ENCODE results near the gene CORO2B. TPM values are rescaled to one million over a fixed set of nuclear protein-coding genes. Genes with fewer than 3 reads are reported as not detected.

CORO2B gene
- total RNA-seq, 1 donor from 2014 or later = 3.6 TPM

GRCh38 chr15:68617777-68618176 is 39.0 kb downstream of the CORO2B start:
- Histone ChIP-seq H3K27ac (no peak overlapping the region), H3K4me3 (no peak overlapping the region), H3K4me1 (peaks cover 37% of the 10 kb centered on the region), H3K9me3 (no peaks in the 10 kb centered on the region), H3K27me3 (no peaks in the 10 kb centered on the region), H3K36me3 (no peaks in the 10 kb centered on the region)
- ATAC-seq = no peak
- TF ChIP-seq, protein P1, sequence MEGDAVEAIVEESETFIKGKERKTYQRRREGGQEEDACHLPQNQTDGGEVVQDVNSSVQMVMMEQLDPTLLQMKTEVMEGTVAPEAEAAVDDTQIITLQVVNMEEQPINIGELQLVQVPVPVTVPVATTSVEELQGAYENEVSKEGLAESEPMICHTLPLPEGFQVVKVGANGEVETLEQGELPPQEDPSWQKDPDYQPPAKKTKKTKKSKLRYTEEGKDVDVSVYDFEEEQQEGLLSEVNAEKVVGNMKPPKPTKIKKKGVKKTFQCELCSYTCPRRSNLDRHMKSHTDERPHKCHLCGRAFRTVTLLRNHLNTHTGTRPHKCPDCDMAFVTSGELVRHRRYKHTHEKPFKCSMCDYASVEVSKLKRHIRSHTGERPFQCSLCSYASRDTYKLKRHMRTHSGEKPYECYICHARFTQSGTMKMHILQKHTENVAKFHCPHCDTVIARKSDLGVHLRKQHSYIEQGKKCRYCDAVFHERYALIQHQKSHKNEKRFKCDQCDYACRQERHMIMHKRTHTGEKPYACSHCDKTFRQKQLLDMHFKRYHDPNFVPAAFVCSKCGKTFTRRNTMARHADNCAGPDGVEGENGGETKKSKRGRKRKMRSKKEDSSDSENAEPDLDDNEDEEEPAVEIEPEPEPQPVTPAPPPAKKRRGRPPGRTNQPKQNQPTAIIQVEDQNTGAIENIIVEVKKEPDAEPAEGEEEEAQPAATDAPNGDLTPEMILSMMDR (IDR thresholded peaks at IDR 0.05) = no peak
- no peak for DNase-seq
- intact Hi-C loops (cut with DNase I) = no loop called here

- DNase-seq = no peak
- Histone ChIP-seq H3K27ac (no peak overlapping the region), H3K9me3 (no peaks in the 10 kb centered on the region), H3K36me3 (no peaks in the 10 kb centered on the region), H3K4me3 (no peak overlapping the region), H3K4me1 (peaks cover 37% of the 10 kb centered on the region), H3K27me3 (no peaks in the 10 kb centered on the region)
- ATAC-seq = no peak
- intact Hi-C loops (cut with DNase I) = no loop called here
- TF ChIP-seq, protein P1 (IDR thresholded peaks at IDR 0.05) = no peak
Observed at GRCh38 chr15:68618394-68618793, 39.6 kb downstream of the CORO2B start.

- ATAC-seq (no peak), DNase-seq (no peak)
- H3K27me3 ChIP-seq = no peaks in the 10 kb centered on the region
- H3K4me1 ChIP-seq = peaks cover 37% of the 10 kb centered on the region
- no peaks in the 10 kb centered on the region for H3K9me3 ChIP-seq
- TF ChIP-seq, protein P1 (IDR thresholded peaks at IDR 0.05) = no peak
- H3K36me3 ChIP-seq = no peaks in the 10 kb centered on the region
- intact Hi-C loops (cut with DNase I) = no loop called here
- no peak overlapping the region for H3K27ac ChIP-seq
- no peak overlapping the region for H3K4me3 ChIP-seq
Observed at GRCh38 chr15:68618908-68619698, 40.3 kb downstream of the CORO2B start.

DNA sequence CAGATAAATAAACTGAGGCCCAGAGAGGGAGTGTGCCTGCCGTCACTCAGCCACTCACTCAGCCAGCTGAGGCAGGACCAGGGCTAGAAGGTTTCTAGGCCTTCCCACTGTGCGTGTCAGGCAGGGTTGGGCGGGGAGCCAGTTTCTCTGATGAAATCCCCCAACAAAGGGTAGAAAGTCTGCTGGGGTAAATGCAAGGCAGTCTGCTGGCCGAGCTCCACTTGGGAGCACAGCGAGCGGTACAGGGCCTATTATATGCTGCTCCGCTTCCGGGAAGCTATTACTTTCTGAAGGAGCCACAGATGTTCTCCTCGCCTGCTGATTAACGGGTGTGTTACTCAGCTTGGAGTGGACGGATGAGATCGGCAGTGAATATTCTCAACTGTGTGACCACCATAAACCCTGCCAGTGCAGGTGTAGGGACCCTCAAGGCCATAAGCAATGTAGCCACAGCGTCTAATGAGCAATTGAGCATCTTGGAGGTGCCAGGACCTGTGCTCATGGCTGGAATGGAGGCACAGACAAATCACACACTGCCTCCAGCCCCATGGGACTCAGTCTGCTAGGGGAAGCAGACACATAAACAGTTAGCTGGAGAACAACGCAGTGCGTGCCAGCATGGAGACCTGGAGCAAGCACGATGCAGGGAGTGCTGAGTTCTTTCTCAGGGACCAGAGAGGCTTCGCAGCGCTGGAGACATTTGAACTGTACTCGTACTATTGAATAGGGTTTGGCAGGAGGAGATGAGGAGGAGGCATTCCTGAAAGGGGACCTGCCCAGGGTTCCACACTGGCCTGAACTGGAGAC is 42.1 kb downstream of the CORO2B start:
- TF ChIP-seq, protein P1 (IDR thresholded peaks at IDR 0.05) = no peak
- intact Hi-C loops (cut with DNase I) = no loop called here
- ATAC-seq (peak; percentile 66), DNase-seq (peak; percentile 74)
- H3K4me3 ChIP-seq = no peak overlapping the region
- no peaks in the 10 kb centered on the region for H3K9me3 ChIP-seq
- H3K27ac ChIP-seq = peak overlapping the region; percentile 55
- H3K27me3 ChIP-seq = no peaks in the 10 kb centered on the region
- H3K4me1 ChIP-seq = peaks cover 31% of the 10 kb centered on the region
- H3K36me3 ChIP-seq = no peaks in the 10 kb centered on the region

GRCh38 chr15:68621535-68621934 is 42.7 kb downstream of the CORO2B start:
- ATAC-seq = no peak
- Histone ChIP-seq H3K9me3 (no peaks in the 10 kb centered on the region), H3K27ac (peak overlapping the region; percentile 55), H3K27me3 (no peaks in the 10 kb centered on the region), H3K4me3 (no peak overlapping the region), H3K36me3 (no peaks in the 10 kb centered on the region), H3K4me1 (peaks cover 30% of the 10 kb centered on the region)
- intact Hi-C loops (cut with DNase I) = no loop called here
- TF ChIP-seq, protein P1 (IDR thresholded peaks at IDR 0.05) = no peak
- no peak for DNase-seq
